H54 (cell line): ENCODE results near the gene SORT1.

Experiments used
- DNase-seq: peaks from one replicate; pipeline ENCODE4 v3.0.0; 2011; ENCODE audit warnings: low spot score, mixed read lengths; ENCODE audit not compliant: insufficient read length
- FAIRE-seq: peaks from 3 replicates; lab custom pipeline; 2011; peaks lifted over from hg19 to GRCh38; lab: Jason Lieb, UNC
- POLR2A ChIP-seq: IDR thresholded peaks from 2 replicates; pipeline ENCODE4 v1.6.1; 2011; ENCODE audit warnings: low read depth, mild to moderate bottlenecking, low read length

The SORT1 gene

DNA sequence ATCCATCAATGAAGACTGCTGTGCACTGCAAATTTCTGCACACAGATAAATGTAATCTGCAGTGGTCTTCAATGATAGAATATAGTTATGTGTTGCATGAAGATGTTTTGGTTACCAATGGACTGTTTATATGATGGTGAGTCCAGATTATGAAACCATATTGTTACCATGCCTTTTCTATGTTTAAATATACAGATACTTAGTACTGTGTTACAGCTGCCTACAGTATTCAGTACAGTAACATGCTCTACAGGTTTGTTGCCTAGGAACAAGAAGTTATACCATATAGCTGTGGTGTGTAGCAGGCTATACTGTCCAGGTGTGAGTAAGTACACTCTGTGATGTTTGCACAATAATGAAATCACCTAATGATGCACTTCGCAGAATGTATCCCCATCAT lies 40.8 kb downstream of the SORT1 start:
- DNase-seq (no peak), FAIRE-seq (no peak)
- no peak for TF ChIP-seq POLR2A

DNA sequence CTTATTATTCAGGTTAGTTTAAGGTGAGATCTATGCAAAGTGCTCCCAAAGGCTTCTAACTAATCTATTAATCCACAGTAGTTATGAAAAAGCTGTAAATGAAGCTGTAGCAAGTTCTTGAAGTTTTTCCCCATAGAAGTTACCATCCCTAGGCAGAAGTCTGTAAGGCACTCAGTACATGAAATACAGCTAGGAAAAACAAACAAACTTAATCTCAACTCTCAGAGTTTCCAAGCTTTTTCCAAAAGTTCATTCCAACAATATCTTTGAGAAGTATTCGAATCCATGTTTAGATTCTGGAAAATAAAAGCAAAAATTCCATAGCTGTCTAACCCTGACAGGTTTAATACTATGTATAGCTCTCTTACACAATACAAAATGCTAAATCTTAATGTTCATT lies 41.2 kb downstream of the SORT1 start:
- TF ChIP-seq POLR2A = no peak
- FAIRE-seq = no peak
- DNase-seq = no peak

DNA sequence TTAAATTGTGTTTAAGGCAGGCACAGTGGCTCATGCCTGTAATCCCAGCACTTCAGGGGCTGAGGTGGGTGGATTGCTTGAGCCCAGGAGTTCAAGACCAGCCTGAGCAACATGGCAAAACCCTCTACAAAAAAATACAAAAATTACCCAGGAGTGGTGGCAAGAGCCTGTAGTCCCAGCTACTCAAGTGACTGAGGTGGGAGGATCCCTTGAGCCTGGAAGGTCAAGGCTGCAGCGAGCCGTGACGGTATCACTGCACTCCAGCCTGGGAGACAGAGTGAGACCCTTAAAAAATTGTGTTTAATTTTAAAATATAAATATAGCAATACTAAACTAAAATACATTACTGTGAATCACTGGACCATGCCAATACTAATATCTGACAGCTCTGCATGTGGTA lies 42.8 kb downstream of the SORT1 start:
- DNase-seq = no peak
- no peak for FAIRE-seq

GRCh38 chr1:109351457-109351856 lies 46.3 kb downstream of the SORT1 start:
- DNase-seq = no peak
- FAIRE-seq = no peak
- no peak for TF ChIP-seq POLR2A

More for the DNA sequence above, 42.8 kb downstream of the SORT1 start:
- TF ChIP-seq POLR2A = no peak

GRCh38 chr1:109350655-109351054 lies 47.1 kb downstream of the SORT1 start:
- no peak for TF ChIP-seq POLR2A
- FAIRE-seq = no peak
- DNase-seq = no peak

- no peak for FAIRE-seq
- TF ChIP-seq POLR2A = no peak
- no peak for DNase-seq
These were observed 47.5 kb downstream of the SORT1 start for GRCh38 chr1:109350182-109350581.

DNA sequence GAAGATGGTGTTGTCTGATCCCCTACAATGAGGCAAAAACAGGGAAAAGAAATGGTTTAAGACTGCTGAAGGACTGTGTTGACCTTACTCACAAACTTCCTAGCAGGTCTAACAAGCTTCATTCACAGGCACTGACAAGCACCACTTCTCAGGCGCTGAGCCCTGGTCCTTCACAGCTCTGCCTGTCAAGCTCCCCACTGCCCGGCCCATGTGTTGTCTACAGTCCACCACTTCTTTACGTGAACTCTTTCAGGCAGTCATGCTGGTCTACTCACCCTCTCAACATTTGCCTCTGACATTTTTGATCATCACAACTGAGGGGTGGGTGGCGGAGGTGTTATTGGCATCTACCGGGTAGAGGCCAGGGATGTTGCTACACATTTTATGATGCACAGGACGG lies 50.2 kb downstream of the SORT1 start:
- FAIRE-seq = no peak
- TF ChIP-seq POLR2A = no peak
- DNase-seq = no peak

DNA sequence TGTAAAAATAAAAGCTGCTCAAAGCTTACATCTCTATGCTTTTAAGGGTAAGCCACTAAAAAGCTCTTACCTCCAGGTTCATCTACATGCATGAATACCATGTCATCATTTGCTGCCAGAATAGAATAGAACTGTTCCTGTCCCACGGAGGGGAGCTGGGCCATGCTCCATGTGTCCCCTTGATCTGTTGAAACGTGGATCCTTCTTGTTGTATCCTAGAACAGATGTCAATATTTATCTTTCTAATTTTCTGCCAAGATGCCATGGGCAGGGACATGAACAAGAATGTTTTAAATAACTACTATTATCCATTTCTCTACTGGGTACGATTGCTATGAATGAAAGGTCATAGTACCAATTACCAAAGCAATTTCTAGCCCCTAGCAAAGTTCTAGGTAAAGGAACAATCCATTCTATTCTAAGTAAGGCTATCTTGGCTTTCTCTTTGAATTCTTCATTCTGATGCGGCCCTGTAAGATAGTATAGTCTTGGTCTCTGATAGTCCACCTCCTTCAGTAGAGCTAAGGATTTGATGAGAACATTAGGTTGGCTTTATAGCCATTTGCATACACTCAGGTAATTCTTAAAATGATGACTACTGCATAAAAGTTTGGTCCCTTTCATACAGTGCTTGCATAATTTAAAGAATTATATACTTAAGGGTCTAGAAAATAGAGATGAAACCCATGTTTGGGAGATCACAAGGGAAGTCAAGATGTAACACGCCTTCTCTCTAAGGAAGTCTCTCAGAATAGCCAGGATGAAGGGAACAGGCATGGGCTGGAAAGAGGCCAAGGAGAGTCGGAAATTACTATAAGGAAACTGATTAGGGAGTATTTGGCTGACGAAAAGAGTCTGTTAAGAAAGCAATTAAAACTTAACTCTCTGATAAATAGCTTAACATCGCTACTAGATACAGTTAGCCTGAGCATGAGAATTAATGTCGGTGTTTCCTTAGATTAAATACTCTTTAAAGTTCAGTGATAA lies 55.5 kb downstream of the SORT1 start:
- DNase-seq (no peak), FAIRE-seq (no peak)
- no peak for TF ChIP-seq POLR2A

- FAIRE-seq (no peak), DNase-seq (no peak)
- TF ChIP-seq POLR2A = no peak
These were observed 59.1 kb downstream of the SORT1 start for GRCh38 chr1:109338608-109339007.

DNA sequence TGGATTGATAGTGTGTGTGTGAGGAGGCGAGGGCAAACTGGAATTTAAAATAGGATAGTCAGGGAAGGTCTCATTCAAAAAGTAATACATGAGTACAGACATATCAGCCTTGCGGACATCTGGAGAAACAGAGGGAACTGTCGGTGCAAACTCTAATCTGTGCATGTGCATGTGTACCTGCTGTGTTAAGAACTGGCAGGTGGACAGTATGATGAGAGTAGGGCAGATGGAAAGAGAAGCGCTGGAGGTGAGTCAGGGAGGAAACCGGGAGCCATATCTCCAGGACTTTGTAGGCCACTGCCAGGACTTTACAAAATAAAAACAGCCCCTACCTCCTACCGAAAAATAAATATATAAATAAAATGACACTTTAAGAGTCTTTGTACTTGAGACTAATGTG lies 59.6 kb downstream of the SORT1 start:
- TF ChIP-seq POLR2A = no peak
- FAIRE-seq (no peak), DNase-seq (no peak)

GRCh38 chr1:109335091-109335490 lies 62.6 kb downstream of the SORT1 start:
- FAIRE-seq (no peak), DNase-seq (no peak)
- no peak for TF ChIP-seq POLR2A

DNA sequence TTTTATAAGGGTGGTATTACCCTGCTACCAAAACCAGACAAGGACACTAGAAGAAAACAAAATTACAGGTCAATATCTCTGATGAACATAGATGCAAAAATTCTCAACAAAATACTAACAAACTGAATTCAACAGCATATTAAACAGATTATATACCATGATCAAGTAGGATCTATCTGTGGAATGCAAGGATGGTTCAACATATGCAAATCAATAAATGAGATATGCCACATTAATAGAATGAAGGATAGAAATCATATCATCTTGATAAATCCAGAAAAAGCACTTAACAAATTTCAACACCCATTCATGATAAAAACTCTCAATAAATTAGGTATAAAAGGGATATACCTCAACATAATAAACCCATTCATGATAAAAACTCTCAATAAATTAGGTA lies 66.6 kb downstream of the SORT1 start:
- no peak for TF ChIP-seq POLR2A
- FAIRE-seq (peak; percentile 36), DNase-seq (no peak)

DNA sequence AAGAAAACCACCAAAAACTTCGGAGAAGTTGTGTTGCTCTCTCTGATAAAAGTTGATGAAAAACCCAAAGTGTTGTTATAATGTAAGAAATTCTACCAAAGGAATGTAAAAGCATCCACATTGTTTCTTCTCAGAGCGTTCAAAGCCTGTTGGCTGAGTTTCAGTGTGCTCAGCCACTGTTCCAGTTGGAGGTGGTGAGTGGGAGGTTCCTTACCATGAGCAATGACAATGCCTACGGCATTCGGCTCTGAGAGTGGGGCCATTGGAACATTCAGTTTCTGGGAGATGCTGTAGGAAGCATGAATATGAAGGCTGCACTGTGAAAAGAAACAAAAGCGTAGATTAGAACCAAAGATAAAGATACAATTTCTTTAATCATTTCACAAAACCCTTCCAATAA lies 70.4 kb downstream of the SORT1 start:
- FAIRE-seq (no peak), DNase-seq (no peak)
- no peak for TF ChIP-seq POLR2A

DNA sequence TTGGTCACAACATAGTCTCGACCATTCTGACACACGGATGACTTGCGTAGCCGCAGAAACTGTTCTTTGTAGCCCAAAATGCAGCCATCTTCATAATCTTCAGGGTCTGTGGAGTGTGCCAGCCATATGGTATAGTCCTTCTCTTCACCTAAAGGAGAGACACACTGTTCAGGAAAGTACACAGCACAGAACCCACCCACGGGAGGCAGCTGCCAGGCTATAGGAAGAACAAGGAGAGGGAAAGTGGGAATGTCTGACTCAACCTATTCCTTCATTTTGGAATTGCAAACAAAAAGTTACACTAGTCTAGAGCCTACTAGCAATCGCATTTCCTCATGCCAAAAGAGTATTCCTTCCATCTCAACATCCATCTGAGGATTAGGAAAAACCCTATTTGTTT lies 74.7 kb downstream of the SORT1 start:
- DNase-seq = no peak
- no peak for TF ChIP-seq POLR2A
- no peak for FAIRE-seq

DNA sequence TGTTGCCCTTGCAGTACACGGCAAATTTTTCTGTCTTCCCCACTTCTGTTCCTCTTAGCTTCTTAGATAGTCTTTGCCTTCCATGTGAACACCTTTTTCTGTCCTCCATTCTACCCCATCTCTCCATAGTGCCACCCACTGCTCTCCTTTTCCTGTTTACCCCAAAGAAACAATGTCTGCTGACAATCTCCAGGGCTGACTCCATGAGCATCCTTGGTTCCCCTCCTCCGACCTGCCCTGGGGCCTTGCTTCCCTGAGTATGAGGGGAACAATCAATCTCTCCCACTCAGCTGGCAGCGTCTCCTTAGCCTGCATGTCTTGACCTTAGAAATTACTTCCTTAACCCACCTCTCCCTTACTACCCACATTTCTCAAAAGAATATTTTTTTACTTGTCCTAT lies 78.6 kb downstream of the SORT1 start:
- TF ChIP-seq POLR2A = no peak
- FAIRE-seq = no peak
- no peak for DNase-seq

DNA sequence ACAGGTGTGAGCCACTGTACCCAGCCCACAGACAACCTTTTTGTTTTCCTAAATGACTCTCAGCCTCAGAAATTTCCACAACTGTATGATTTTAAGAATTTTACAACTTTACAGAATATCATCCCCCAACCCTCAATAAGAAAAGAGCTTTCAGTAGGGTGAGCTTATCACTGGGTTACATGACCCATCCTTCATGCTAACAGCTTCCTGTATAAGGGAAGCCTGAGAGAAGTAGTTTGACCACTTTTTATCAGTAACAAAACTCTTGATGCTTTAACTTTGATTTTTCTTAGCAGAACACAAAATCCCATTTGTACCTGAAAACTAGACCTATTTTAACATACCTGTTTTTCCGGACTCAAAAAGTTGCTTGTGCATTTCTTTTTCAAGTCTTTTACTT lies 81.2 kb downstream of the SORT1 start:
- FAIRE-seq = no peak
- TF ChIP-seq POLR2A = no peak
- DNase-seq = no peak
